Activated CD8-positive, alpha-beta T cell treated with anti-CD3 and anti-CD28 coated beads for 36 hours (primary cell): ENCODE data around the gene STOM. TPM values are rescaled to one million over a fixed set of nuclear protein-coding genes. Genes with fewer than 3 reads are reported as not detected.

Experiments
- ATAC-seq: fragments of 200-7000 bp; cut with Tn5 transposase; one replicate; pipeline ENCODE4 v1.10.0; 2021; ENCODE audit warnings: mild to moderate bottlenecking, moderate library complexity
- CTCF ChIA-PET: fragments of 350-600 bp; sonication (Branson Sonifier 250); formaldehyde crosslinking; loops from one replicate; lab custom pipeline; 2021; ENCODE audit warnings: antibody characterized with exemption; lab: Charles Lee
- POLR2A ChIA-PET: fragments of 350-600 bp; sonication (Branson Sonifier 250); formaldehyde crosslinking; loops from one replicate; lab custom pipeline; 2021; ENCODE audit warnings: antibody characterized with exemption; lab: Charles Lee
- DNase-seq: peaks from one replicate; pipeline ENCODE4 v3.0.0-alpha.2; 2020
- H3K27ac Mint-ChIP-seq: one replicate; pipeline ENCODE4 v1.8.0; 2021; ENCODE audit warnings: mild to moderate bottlenecking, mixed read lengths
- H3K27me3 Mint-ChIP-seq: one replicate; pipeline ENCODE4 v1.8.0; 2021; ENCODE audit warnings: mixed read lengths
- H3K36me3 Mint-ChIP-seq: one replicate; pipeline ENCODE4 v1.8.0; 2021; ENCODE audit warnings: low read depth, mixed read lengths
- H3K4me1 Mint-ChIP-seq: one replicate; pipeline ENCODE4 v1.8.0; 2021; ENCODE audit warnings: low read depth, mixed read lengths
- H3K4me3 Mint-ChIP-seq: one replicate; pipeline ENCODE4 v1.8.0; 2021; ENCODE audit warnings: mild to moderate bottlenecking, moderate library complexity, mixed read lengths
- H3K9me3 Mint-ChIP-seq: one replicate; pipeline ENCODE4 v1.8.0; 2021; ENCODE audit warnings: mixed read lengths
- CTCF ChIP-seq: fragments of 200-600 bp; IDR thresholded peaks from one replicate; pipeline ENCODE4 v1.8.0; 2022; ENCODE audit warnings: antibody characterized with exemption, mild to moderate bottlenecking
- intact Hi-C: fragments of 100-400 bp; cut with micrococcal nuclease; formaldehyde crosslinking; loops from one replicate; pipeline ENCODE4 v1.10.0; 2022
- total RNA-seq, 2 experiments: library from RNA; stranded (reverse); gene quantifications; one replicate each; pipeline ENCODE4 v1.2.3, GENCODE V29; 2021

STOM gene
- total RNA-seq, 2 experiments from 2014 or later: 31.7 to 32.5 TPM

- no peak for DNase-seq
- H3K36me3 Mint-ChIP-seq: peaks cover 4% of the 10 kb centered on the region
- no peak for TF ChIP-seq CTCF
- no peak for ATAC-seq
- POLR2A ChIA-PET: interaction anchor here (1.8 kb wide), 1 partner anchor 9 kb away, joined by 9 read pairs; no protein-coding TSS in a partner anchor
- no peaks in the 10 kb centered on the region for H3K27me3 Mint-ChIP-seq
- intact Hi-C loops: no loop called here
- H3K4me3 Mint-ChIP-seq: peak overlapping the region; percentile 79
- peaks cover 4% of the 10 kb centered on the region for H3K9me3 Mint-ChIP-seq
- CTCF ChIA-PET: interaction anchor here (1.2 kb wide), 1 partner anchor 15 kb away, joined by 3 read pairs; no protein-coding TSS in a partner anchor
- H3K27ac Mint-ChIP-seq: no peak overlapping the region
- peaks cover 61% of the 10 kb centered on the region for H3K4me1 Mint-ChIP-seq
Measured at GRCh38 chr9:121368138-121368522, 1.9 kb downstream of the STOM start.

- ATAC-seq (no peak), DNase-seq (no peak)
- ChIA-PET POLR2A (no interaction called here), CTCF (interaction anchor here (1.2 to 1.4 kb wide), 2 partner anchors 11 to 14 kb away, joined by 3 read pairs; no protein-coding TSS in a partner anchor)
- intact Hi-C loops: no loop called here
- no peak for TF ChIP-seq CTCF
- peaks cover 4% of the 10 kb centered on the region for H3K9me3 Mint-ChIP-seq
- H3K4me1 Mint-ChIP-seq: peaks cover 62% of the 10 kb centered on the region
- no peak overlapping the region for H3K27ac Mint-ChIP-seq
- peaks cover 4% of the 10 kb centered on the region for H3K36me3 Mint-ChIP-seq
- H3K27me3 Mint-ChIP-seq: no peaks in the 10 kb centered on the region
- H3K4me3 Mint-ChIP-seq: peak overlapping the region; percentile 79
Measured at GRCh38 chr9:121367306-121368137, 2.5 kb downstream of the STOM start.

- Mint-ChIP-seq H3K4me1 (peaks cover 60% of the 10 kb centered on the region), H3K27ac (peak overlapping the region; percentile 55), H3K4me3 (no peak overlapping the region), H3K9me3 (peaks cover 4% of the 10 kb centered on the region), H3K27me3 (no peaks in the 10 kb centered on the region), H3K36me3 (peaks cover 4% of the 10 kb centered on the region)
- POLR2A ChIA-PET: no interaction called here
- ATAC-seq (no peak), DNase-seq (no peak)
- intact Hi-C loops: no loop called here
- TF ChIP-seq CTCF: no peak
- CTCF ChIA-PET: interaction anchor here (1.4 kb wide), 1 partner anchor 10 kb away, joined by 3 read pairs; no protein-coding TSS in a partner anchor
Measured at GRCh38 chr9:121366611-121367192, 3.3 kb downstream of the STOM start.

- ChIA-PET CTCF (interaction anchor here (4.9 kb wide), 1 partner anchor 45 kb away, joined by 20 read pairs; no protein-coding TSS in a partner anchor), POLR2A (no interaction called here)
- Mint-ChIP-seq H3K36me3 (peaks cover 3% of the 10 kb centered on the region), H3K4me3 (no peak overlapping the region), H3K9me3 (peaks cover 3% of the 10 kb centered on the region), H3K27ac (peak overlapping the region; percentile 2), H3K27me3 (no peaks in the 10 kb centered on the region), H3K4me1 (peaks cover 65% of the 10 kb centered on the region)
- no peak for TF ChIP-seq CTCF
- intact Hi-C loops: no loop called here
- ATAC-seq (no peak), DNase-seq (no peak)
Measured at GRCh38 chr9:121365564-121365963, 4.5 kb downstream of the STOM start.
